Loucy (cell line): ENCODE results near the gene ZKSCAN1.
"Not testable (repeated sequence)": the region's sequence is repeated elsewhere in the genome, so short reads cannot be mapped to it uniquely, and the experiment has no call there.

Experiments
- EZH2phosphoT487 ChIP-seq: fragments of 200-600 bp; IDR thresholded peaks from 2 replicates; pipeline ENCODE4 v1.6.1; 2018; ENCODE audit warnings: antibody characterized with exemption, mild to moderate bottlenecking, moderate library complexity, borderline replicate concordance
- TF ChIP-seq, protein P1 (sequence below): fragments of 200-600 bp; sonication (generic); conservative IDR thresholded peaks from 2 replicates; pipeline ENCODE4 v1.5.1; 2014; ENCODE audit warnings: mild to moderate bottlenecking, antibody characterized with exemption, low read length

DNA sequence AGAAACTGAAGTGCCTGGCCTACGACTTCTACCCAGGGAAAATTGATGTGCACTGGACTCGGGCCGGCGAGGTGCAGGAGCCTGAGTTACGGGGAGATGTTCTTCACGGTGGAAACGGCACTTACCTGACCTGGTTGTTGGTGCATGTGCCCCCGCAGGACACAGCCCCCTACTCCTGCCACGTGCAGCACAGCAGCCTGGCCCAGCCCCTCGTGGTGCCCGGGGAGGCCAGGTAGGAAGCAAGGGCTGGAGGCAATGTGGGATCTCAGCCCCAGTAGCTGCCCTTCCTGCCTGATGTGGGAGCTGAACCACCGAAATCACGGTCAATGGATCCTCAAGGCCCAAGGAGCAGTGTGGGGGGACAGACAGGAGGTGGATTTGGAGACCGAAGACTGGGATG, 28.1 kb upstream of the ZKSCAN1 start:
- TF ChIP-seq, protein P1, sequence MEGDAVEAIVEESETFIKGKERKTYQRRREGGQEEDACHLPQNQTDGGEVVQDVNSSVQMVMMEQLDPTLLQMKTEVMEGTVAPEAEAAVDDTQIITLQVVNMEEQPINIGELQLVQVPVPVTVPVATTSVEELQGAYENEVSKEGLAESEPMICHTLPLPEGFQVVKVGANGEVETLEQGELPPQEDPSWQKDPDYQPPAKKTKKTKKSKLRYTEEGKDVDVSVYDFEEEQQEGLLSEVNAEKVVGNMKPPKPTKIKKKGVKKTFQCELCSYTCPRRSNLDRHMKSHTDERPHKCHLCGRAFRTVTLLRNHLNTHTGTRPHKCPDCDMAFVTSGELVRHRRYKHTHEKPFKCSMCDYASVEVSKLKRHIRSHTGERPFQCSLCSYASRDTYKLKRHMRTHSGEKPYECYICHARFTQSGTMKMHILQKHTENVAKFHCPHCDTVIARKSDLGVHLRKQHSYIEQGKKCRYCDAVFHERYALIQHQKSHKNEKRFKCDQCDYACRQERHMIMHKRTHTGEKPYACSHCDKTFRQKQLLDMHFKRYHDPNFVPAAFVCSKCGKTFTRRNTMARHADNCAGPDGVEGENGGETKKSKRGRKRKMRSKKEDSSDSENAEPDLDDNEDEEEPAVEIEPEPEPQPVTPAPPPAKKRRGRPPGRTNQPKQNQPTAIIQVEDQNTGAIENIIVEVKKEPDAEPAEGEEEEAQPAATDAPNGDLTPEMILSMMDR = not testable (repeated sequence)
- TF ChIP-seq EZH2phosphoT487 = not testable (repeated sequence)
